Measurements from ENCODE around the gene GALNT12.

The GALNT12 gene

GRCh38 chr9:98864281-98865174 lies 57.1 kb downstream of the GALNT12 start:
- DNase-seq: no peak

GRCh38 chr9:98865284-98865875 lies 57.9 kb downstream of the GALNT12 start:
- DNase-seq: no peak

- DNase-seq: no peak
Measured at GRCh38 chr9:98866435-98867102, 59.1 kb downstream of the GALNT12 start.

GRCh38 chr9:98867103-98867428 lies 59.6 kb downstream of the GALNT12 start:
- no peak for DNase-seq

- no peak for DNase-seq
Measured at GRCh38 chr9:98867429-98868168, 60.1 kb downstream of the GALNT12 start.

- DNase-seq: no peak
Measured at GRCh38 chr9:98869078-98869745, 61.7 kb downstream of the GALNT12 start.

GRCh38 chr9:98869866-98870265 lies 62.4 kb downstream of the GALNT12 start:
- no peak for DNase-seq

GRCh38 chr9:98870782-98871557 lies 63.5 kb downstream of the GALNT12 start:
- DNase-seq: no peak

GRCh38 chr9:98871558-98872065 lies 64.1 kb downstream of the GALNT12 start:
- DNase-seq: no peak

- no peak for DNase-seq
Measured at GRCh38 chr9:98873526-98873925, 66.1 kb downstream of the GALNT12 start.

GRCh38 chr9:98873951-98874371 lies 66.5 kb downstream of the GALNT12 start:
- DNase-seq: no peak

GRCh38 chr9:98874721-98875255 lies 67.3 kb downstream of the GALNT12 start:
- no peak for DNase-seq

- DNase-seq: no peak
Measured at GRCh38 chr9:98875536-98875935, 68.1 kb downstream of the GALNT12 start.

- no peak for DNase-seq
Measured at GRCh38 chr9:98877311-98877710, 69.8 kb downstream of the GALNT12 start.

GRCh38 chr9:98879094-98879962 lies 71.9 kb downstream of the GALNT12 start:
- DNase-seq: no peak

GRCh38 chr9:98879963-98880310 lies 72.5 kb downstream of the GALNT12 start:
- no peak for DNase-seq

GRCh38 chr9:98880311-98881015 lies 73.0 kb downstream of the GALNT12 start:
- DNase-seq: no peak

GRCh38 chr9:98881356-98881755 lies 73.9 kb downstream of the GALNT12 start:
- DNase-seq: no peak

- DNase-seq: no peak
Measured at GRCh38 chr9:98881836-98882568, 74.5 kb downstream of the GALNT12 start.

Data from CD4-positive, alpha-beta T cell treated with Interleukin-6 for 4 hours (primary cell).